Panc1 (cell line): ENCODE results near the gene MSX1. TPM values are rescaled to one million over a fixed set of nuclear protein-coding genes. Genes with fewer than 3 reads are reported as not detected.

Experiments
- ATAC-seq: fragments of 200-7000 bp; cut with Tn5 transposase; 2 replicates; pipeline ENCODE4 v1.9.1; 2020; ENCODE audit warnings: mild to moderate bottlenecking, moderate library complexity
- BruUV-seq: library from RNA; stranded (reverse); fragments of 400-500 nt; replicated peaks from 2 replicates; lab custom pipeline; 2021; lab: Mats Ljungman, UMichigan
- CTCF ChIA-PET: fragments of 300-600 bp; sonication (Branson Sonifier 250); formaldehyde crosslinking; loops from one replicate; lab custom pipeline; 2022; ENCODE audit warnings: antibody characterized with exemption; lab: Charles Lee
- POLR2A ChIA-PET: fragments of 300-600 bp; sonication (Branson Sonifier 250); formaldehyde crosslinking; loops from one replicate; lab custom pipeline; 2022; ENCODE audit warnings: antibody characterized with exemption; lab: Charles Lee
- DNase-seq: peaks from one replicate; pipeline ENCODE4 v3.0.0-alpha.2; 2010; ENCODE audit warnings: low read depth, low spot score
- H3K27ac ChIP-seq: 2 replicates; pipeline ENCODE4 v1.5.1; 2011; ENCODE audit warnings: mild to moderate bottlenecking, low read length, inconsistent platforms
- H3K27me3 ChIP-seq: fragments of 200-500 bp; sonication (Bioruptor generic); 2 replicates; pipeline ENCODE4 v1.6.0; 2014; ENCODE audit warnings: low read length, inconsistent platforms; ENCODE audit not compliant: control insufficient read depth, insufficient read depth
- H3K36me3 ChIP-seq: fragments of 200-500 bp; sonication (Bioruptor generic); 2 replicates; pipeline ENCODE4 v1.5.1; 2014; ENCODE audit warnings: inconsistent platforms, mild to moderate bottlenecking, low read length, moderate library complexity; ENCODE audit not compliant: control insufficient read depth, insufficient read depth
- H3K4me1 ChIP-seq: 2 replicates; pipeline ENCODE4 v1.5.1; 2011; ENCODE audit warnings: inconsistent platforms, mild to moderate bottlenecking, low read length, moderate library complexity; ENCODE audit not compliant: control insufficient read depth, insufficient read depth
- H3K4me3 ChIP-seq, 2 experiments: 2 replicates each; pipeline ENCODE4 v1.5.1; 2011 to 2012; ENCODE audit warnings: low read depth in 2 of 2, low read length in 2 of 2, mild to moderate bottlenecking in 2 of 2, inconsistent platforms in 1 of 2, moderate library complexity in 1 of 2
- H3K9me3 ChIP-seq: fragments of 200-500 bp; sonication (Bioruptor generic); 2 replicates; pipeline ENCODE4 v1.5.1; 2014; ENCODE audit warnings: low read depth, mild to moderate bottlenecking, inconsistent platforms, low read length, moderate library complexity; ENCODE audit not compliant: control insufficient read depth, insufficient read depth
- POLR2AphosphoS5 ChIP-seq: IDR thresholded peaks from 2 replicates; pipeline ENCODE4 v1.6.1; 2012; ENCODE audit warnings: mild to moderate bottlenecking, low read depth, low read length, moderate library complexity
- SIN3A ChIP-seq: IDR thresholded peaks from 2 replicates; pipeline ENCODE4 v1.6.1; 2012; ENCODE audit warnings: low read depth, mild to moderate bottlenecking, low read length, moderate library complexity, borderline replicate concordance; ENCODE audit not compliant: insufficient read depth
- TCF7L2 ChIP-seq: IDR thresholded peaks from 2 replicates; pipeline ENCODE4 v1.6.1; 2011; ENCODE audit warnings: mild to moderate bottlenecking, low read depth, low read length, inconsistent platforms
- in situ Hi-C: cut with HindIII; loops from 2 replicates; pipeline ENCODE4 v1.10.0; 2016; ENCODE audit warnings: low sequenced_read_pairs, low pct_unique_long_range_greater_than_20kb
- intact Hi-C: fragments of 100-400 bp; cut with micrococcal nuclease; formaldehyde crosslinking; loops from one replicate; pipeline ENCODE4 v1.10.0; 2022; ENCODE audit not compliant: unreplicated experiment
- total RNA-seq: library from RNA; stranded (reverse); gene quantifications from one replicate; pipeline ENCODE4 v1.2.1, GENCODE V29; 2021; ENCODE audit not compliant: unreplicated experiment
- TF ChIP-seq, protein P1 (sequence below), 2 experiments: IDR thresholded peaks; 2 replicates each; pipeline ENCODE4 v1.6.1; 2011 to 2012; ENCODE audit warnings: low read depth in 2 of 2, control low read depth in 1 of 2, low read length in 1 of 2, mild to moderate bottlenecking in 1 of 2, moderate library complexity in 1 of 2; ENCODE audit not compliant: insufficient read depth in 1 of 2
- TF ChIP-seq, protein P2 (sequence below): fragments of 450-650 bp; IDR thresholded peaks from 2 replicates; pipeline ENCODE4 v1.5.1; 2017; ENCODE audit warnings: mild to moderate bottlenecking

The MSX1 gene
- total RNA-seq, 1 experiment from 2014 or later = 3.4 TPM

DNA sequence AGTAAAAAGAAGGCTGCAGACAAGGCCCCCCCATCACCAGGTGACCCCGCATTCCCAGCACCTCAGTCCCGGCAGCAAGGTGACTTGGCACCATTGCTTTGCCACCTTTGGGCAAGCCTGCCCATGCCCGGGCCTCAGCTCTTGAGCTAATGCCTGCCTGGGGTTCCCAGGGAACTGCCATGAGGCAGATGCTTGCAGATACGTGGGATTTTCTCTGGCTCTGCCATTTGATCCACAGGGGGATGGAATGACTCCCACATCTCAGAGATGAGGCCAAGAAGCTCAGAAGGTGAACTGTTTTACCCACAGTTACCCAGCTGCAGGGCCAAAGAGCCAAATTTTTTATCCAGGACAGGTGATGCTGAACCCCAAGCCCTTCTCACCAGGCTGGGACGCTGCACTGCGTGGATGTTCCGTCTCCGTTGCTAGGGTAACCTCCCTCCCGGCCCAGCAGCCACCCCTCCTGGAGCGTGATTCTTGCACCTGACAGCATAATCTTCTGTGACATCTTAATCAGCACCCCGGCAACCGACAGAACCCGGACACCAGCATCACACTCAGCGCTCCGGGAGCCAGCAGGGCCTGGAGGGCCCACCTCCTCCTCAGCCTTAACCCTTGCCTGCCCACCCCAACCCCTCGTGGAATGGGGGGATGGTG is 15.7 kb upstream of the MSX1 start:
- intact Hi-C loops (no loop called here), in situ Hi-C loops (no loop called here)
- no peak for DNase-seq
- ChIA-PET CTCF (no interaction called here), POLR2A (no interaction called here)
- ATAC-seq = no peak
- H3K4me3 ChIP-seq = no peak overlapping the region
- H3K36me3 ChIP-seq = no peaks in the 10 kb centered on the region
- TF ChIP-seq TCF7L2 = no peak
- no peak for TF ChIP-seq SIN3A
- TF ChIP-seq POLR2AphosphoS5 = no peak
- TF ChIP-seq, protein P1, sequence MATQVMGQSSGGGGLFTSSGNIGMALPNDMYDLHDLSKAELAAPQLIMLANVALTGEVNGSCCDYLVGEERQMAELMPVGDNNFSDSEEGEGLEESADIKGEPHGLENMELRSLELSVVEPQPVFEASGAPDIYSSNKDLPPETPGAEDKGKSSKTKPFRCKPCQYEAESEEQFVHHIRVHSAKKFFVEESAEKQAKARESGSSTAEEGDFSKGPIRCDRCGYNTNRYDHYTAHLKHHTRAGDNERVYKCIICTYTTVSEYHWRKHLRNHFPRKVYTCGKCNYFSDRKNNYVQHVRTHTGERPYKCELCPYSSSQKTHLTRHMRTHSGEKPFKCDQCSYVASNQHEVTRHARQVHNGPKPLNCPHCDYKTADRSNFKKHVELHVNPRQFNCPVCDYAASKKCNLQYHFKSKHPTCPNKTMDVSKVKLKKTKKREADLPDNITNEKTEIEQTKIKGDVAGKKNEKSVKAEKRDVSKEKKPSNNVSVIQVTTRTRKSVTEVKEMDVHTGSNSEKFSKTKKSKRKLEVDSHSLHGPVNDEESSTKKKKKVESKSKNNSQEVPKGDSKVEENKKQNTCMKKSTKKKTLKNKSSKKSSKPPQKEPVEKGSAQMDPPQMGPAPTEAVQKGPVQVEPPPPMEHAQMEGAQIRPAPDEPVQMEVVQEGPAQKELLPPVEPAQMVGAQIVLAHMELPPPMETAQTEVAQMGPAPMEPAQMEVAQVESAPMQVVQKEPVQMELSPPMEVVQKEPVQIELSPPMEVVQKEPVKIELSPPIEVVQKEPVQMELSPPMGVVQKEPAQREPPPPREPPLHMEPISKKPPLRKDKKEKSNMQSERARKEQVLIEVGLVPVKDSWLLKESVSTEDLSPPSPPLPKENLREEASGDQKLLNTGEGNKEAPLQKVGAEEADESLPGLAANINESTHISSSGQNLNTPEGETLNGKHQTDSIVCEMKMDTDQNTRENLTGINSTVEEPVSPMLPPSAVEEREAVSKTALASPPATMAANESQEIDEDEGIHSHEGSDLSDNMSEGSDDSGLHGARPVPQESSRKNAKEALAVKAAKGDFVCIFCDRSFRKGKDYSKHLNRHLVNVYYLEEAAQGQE (IDR thresholded peaks at IDR 0.05; ENCODE audit: insufficient read depth in 1 of 2, low read depth in 2 of 2, low read length in 1 of 2) = no peak
- TF ChIP-seq, protein P2, sequence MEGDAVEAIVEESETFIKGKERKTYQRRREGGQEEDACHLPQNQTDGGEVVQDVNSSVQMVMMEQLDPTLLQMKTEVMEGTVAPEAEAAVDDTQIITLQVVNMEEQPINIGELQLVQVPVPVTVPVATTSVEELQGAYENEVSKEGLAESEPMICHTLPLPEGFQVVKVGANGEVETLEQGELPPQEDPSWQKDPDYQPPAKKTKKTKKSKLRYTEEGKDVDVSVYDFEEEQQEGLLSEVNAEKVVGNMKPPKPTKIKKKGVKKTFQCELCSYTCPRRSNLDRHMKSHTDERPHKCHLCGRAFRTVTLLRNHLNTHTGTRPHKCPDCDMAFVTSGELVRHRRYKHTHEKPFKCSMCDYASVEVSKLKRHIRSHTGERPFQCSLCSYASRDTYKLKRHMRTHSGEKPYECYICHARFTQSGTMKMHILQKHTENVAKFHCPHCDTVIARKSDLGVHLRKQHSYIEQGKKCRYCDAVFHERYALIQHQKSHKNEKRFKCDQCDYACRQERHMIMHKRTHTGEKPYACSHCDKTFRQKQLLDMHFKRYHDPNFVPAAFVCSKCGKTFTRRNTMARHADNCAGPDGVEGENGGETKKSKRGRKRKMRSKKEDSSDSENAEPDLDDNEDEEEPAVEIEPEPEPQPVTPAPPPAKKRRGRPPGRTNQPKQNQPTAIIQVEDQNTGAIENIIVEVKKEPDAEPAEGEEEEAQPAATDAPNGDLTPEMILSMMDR = no peak
- no peaks in the 10 kb centered on the region for H3K27me3 ChIP-seq
- H3K9me3 ChIP-seq = no peaks in the 10 kb centered on the region
- BruUV-seq = no TSS peak
- H3K27ac ChIP-seq = no peak overlapping the region
- H3K4me1 ChIP-seq = no peaks in the 10 kb centered on the region

DNA sequence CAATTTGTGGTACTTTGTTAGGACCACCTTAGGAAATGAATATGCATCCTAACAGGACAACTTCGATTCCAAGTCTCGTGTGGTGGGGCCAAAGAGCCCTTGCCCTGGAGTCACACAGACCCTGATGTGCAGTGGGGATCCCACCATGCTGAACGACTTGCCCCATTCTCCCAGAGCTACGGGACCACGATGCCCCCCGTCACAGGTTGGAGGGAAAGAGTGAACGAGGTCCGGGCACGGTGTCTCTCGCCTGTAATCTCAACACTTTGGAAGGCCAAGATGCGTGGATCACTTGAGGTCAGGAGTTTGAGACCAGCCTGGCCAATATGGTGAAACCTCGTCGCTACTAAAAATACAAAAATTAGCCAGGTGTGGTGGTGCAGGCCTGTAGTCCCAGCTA is 14.4 kb upstream of the MSX1 start:
- ATAC-seq (no peak), DNase-seq (no peak)
- Histone ChIP-seq H3K27ac (no peak overlapping the region), H3K36me3 (no peaks in the 10 kb centered on the region), H3K9me3 (no peaks in the 10 kb centered on the region), H3K27me3 (no peaks in the 10 kb centered on the region), H3K4me1 (no peaks in the 10 kb centered on the region), H3K4me3 (no peak overlapping the region)
- TF ChIP-seq SIN3A (no peak), POLR2AphosphoS5 (no peak), TCF7L2 (no peak)
- TF ChIP-seq, protein P1 (IDR thresholded peaks at IDR 0.05; ENCODE audit: insufficient read depth in 1 of 2, low read depth in 2 of 2, low read length in 1 of 2) = no peak
- TF ChIP-seq, protein P2 = no peak
- in situ Hi-C loops (no loop called here), intact Hi-C loops (no loop called here)
- CTCF ChIA-PET = no interaction called here
- POLR2A ChIA-PET = no interaction called here
- no TSS peak for BruUV-seq
